Peyer's patch (tissue), 4 donors: ENCODE results near the gene ATXN2L. TPM values are rescaled to one million over a fixed set of nuclear protein-coding genes. Genes with fewer than 3 reads are reported as not detected.

Source experiments
- DNase-seq, 3 donors: peaks; one replicate each; pipeline ENCODE4 v3.0.0-alpha.2; 2017 to 2019
- H3K27ac ChIP-seq, 4 donors: fragments of 200-600 bp; sonication (generic); one replicate each; pipeline ENCODE4 v1.5.1; 2016 to 2019
- H3K27me3 ChIP-seq, 2 donors: fragments of 200-600 bp; sonication (generic); one replicate each; pipeline ENCODE4 v1.5.1; 2019
- H3K36me3 ChIP-seq, 3 donors: fragments of 200-600 bp; sonication (generic); one replicate each; pipeline ENCODE4 v1.5.1; 2016 to 2019
- H3K4me1 ChIP-seq, 4 donors: fragments of 200-600 bp; sonication (generic); one replicate each; pipeline ENCODE4 v1.5.1; 2016 to 2019
- H3K4me3 ChIP-seq, 4 donors: fragments of 200-600 bp; sonication (generic); 1 replicate in 3 of 4; 2 replicates in 1 of 4; pipeline ENCODE4 v1.5.1; 2016 to 2019; ENCODE audit warnings: mild to moderate bottlenecking in 1 of 4
- H3K9me3 ChIP-seq, 4 donors: fragments of 200-600 bp; sonication (generic); one replicate each; pipeline ENCODE4 v1.5.1; 2016 to 2019; ENCODE audit warnings: mild to moderate bottlenecking in 1 of 4
- POLR2A ChIP-seq, 2 donors: fragments of 450-650 bp; IDR thresholded peaks; one replicate each; pipeline ENCODE4 v1.5.1; 2017; ENCODE audit warnings: antibody characterized with exemption in 2 of 2, mild to moderate bottlenecking in 2 of 2, moderate library complexity in 2 of 2
- total RNA-seq, 4 donors: library from RNA; depleted of rRNA; stranded (reverse); fragments of >200 nt; gene quantifications; one replicate each; pipeline ENCODE4 v1.1.0, GENCODE V29; 2016
- TF ChIP-seq, protein P1 (sequence below), 6 experiments: fragments of 450-650 bp in 4 of 6; fragments of 200-600 bp in 2 of 6; sonication (generic) in 1 of 6; IDR thresholded peaks; one replicate each; pipeline ENCODE4 v1.5.1; 2017 to 2019; ENCODE audit warnings: antibody characterized with exemption in 6 of 6, mild to moderate bottlenecking in 3 of 6, moderate library complexity in 1 of 6

The ATXN2L gene
- total RNA-seq, 4 donors from 2014 or later: 93.9 to 208 (median 160) TPM

DNA sequence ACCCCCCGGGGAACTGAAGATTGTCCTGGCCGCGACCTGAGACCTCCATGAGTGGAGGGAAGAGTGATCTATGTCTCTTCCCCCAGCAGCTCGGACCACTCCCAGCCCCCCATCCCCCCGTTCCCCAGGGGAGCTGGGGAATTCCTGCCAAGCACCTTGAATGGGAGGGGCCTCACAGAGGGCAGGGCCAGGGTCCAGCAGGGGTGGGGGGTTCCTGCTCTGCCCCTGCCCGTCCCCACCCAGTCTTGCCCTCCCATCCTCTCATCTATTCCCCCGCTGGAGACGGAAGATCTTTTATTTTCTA is 13.9 kb downstream of the ATXN2L start:
- Histone ChIP-seq H3K4me3 (no peak overlapping the region), H3K27ac (no peak overlapping the region), H3K27me3 (no peaks in the 10 kb centered on the region), H3K9me3 (no peaks in the 10 kb centered on the region), H3K4me1 (no peaks in the 10 kb centered on the region), H3K36me3 (peaks cover 0 to 68% (median 4%) of the 10 kb centered on the region in 3 donors)
- no peak for DNase-seq
- TF ChIP-seq POLR2A (IDR thresholded peaks at IDR 0.05): no peak
- TF ChIP-seq, protein P1, sequence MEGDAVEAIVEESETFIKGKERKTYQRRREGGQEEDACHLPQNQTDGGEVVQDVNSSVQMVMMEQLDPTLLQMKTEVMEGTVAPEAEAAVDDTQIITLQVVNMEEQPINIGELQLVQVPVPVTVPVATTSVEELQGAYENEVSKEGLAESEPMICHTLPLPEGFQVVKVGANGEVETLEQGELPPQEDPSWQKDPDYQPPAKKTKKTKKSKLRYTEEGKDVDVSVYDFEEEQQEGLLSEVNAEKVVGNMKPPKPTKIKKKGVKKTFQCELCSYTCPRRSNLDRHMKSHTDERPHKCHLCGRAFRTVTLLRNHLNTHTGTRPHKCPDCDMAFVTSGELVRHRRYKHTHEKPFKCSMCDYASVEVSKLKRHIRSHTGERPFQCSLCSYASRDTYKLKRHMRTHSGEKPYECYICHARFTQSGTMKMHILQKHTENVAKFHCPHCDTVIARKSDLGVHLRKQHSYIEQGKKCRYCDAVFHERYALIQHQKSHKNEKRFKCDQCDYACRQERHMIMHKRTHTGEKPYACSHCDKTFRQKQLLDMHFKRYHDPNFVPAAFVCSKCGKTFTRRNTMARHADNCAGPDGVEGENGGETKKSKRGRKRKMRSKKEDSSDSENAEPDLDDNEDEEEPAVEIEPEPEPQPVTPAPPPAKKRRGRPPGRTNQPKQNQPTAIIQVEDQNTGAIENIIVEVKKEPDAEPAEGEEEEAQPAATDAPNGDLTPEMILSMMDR (IDR thresholded peaks at IDR 0.05): no peak

DNA sequence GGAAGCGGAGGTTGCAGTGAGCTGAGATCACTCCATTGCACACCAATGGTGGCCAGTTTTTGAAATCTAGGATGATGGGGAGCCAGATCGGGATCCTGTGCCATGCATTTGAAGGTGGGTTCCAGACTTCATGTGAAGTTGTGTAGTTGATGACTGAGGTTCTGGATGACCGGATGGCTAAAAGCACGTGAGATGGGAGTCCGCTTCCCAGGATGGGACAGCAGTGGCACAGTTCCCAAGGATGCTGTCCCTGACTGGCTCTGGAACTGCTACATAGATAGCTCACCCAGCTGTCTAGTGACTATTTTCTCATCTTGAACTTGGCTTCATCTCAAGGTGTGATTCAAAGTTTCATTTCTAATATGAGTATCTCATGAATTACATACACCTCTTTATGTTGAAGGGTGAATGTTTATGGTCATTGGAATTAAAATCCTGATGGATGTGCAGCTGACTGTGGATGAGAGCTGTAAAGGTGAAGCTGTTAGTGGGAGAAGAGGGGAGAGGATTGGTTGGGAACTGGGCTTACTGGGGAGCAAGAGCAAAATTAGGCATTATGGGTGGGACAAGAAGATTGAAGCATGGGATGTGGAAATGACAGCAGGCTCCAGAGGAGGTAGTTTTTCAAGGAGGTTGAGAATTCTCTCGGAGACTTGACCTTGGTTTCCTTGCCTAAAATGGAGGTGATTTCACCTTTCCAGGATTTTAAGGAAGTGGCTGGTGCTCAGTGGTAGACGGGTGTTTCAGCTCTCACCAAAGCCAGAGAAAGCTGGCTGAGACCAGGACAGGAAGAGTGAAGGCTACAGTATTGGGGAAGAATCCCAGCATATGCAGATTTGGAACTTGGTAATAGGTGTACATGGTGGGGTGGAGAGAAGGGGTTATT is 15.1 kb downstream of the ATXN2L start:
- Histone ChIP-seq H3K4me3 (no peak overlapping the region), H3K36me3 (peaks cover 0 to 63% (median 4%) of the 10 kb centered on the region in 3 donors), H3K4me1 (no peaks in the 10 kb centered on the region), H3K9me3 (no peaks in the 10 kb centered on the region), H3K27ac (no peak overlapping the region), H3K27me3 (no peaks in the 10 kb centered on the region)
- no peak for DNase-seq
- no peak for TF ChIP-seq POLR2A (IDR thresholded peaks at IDR 0.05)
- TF ChIP-seq, protein P1 (IDR thresholded peaks at IDR 0.05): no peak

DNA sequence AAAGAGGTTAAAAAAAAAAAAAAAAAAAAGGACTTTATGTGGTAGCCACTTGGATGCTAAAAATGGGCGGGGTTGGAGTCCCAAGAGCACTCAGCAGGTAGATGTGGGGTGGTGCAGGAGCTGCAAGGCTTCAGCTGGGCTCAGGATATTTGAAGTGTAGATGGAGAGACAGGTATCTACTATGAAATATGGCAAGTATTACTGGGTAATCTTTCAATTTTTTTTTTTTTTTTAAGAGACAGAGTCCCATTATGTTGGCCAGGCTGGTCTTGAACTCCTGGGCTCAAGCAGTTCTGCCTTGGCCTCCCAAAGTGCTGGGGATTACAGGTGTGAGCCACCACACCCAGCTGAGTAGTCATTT is 15.7 kb downstream of the ATXN2L start:
- Histone ChIP-seq H3K4me1 (no peaks in the 10 kb centered on the region), H3K36me3 (peaks cover 0 to 63% (median 0%) of the 10 kb centered on the region in 3 donors), H3K9me3 (no peaks in the 10 kb centered on the region), H3K4me3 (no peak overlapping the region), H3K27me3 (no peaks in the 10 kb centered on the region), H3K27ac (no peak overlapping the region)
- DNase-seq: no peak
- no peak for TF ChIP-seq POLR2A (IDR thresholded peaks at IDR 0.05)
- TF ChIP-seq, protein P1 (IDR thresholded peaks at IDR 0.05): no peak

DNA sequence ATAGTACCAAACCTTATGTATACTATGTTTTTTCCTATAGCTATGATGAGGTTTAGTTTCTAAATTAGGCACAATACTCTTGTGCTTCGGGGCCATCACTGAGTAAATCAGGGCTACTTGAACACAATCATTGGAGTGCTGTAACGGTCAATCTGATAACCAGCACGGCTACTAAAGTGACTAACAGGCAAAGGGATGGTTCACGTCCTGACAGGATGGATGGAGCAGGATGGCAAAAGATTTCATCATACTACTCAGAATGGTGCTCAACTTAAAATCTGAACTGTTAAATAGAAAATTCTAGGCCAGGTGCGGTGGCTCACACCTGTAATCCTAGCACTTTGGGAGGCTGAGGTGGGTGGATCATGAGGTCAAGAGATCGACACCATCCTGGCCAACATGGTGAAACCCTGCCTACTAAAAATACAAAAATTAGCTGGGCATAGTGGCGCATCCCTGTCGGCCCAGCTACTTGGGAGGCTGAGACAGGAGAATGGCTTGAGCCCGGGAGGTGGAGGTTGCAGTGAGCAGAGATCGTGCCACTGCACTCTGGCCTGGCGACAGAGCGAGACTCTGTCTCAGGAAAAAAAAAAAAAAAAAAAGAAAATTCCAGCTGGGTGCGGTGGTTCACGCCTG is 16.3 kb downstream of the ATXN2L start:
- H3K27me3 ChIP-seq: no peaks in the 10 kb centered on the region
- DNase-seq: no peak
- H3K4me1 ChIP-seq: no peaks in the 10 kb centered on the region
- H3K36me3 ChIP-seq: peaks cover 0 to 63% (median 0%) of the 10 kb centered on the region in 3 donors
- no peaks in the 10 kb centered on the region for H3K9me3 ChIP-seq
- H3K4me3 ChIP-seq: no peak overlapping the region
- no peak overlapping the region for H3K27ac ChIP-seq
- TF ChIP-seq POLR2A (IDR thresholded peaks at IDR 0.05): no peak
- TF ChIP-seq, protein P1 (IDR thresholded peaks at IDR 0.05): no peak

DNA sequence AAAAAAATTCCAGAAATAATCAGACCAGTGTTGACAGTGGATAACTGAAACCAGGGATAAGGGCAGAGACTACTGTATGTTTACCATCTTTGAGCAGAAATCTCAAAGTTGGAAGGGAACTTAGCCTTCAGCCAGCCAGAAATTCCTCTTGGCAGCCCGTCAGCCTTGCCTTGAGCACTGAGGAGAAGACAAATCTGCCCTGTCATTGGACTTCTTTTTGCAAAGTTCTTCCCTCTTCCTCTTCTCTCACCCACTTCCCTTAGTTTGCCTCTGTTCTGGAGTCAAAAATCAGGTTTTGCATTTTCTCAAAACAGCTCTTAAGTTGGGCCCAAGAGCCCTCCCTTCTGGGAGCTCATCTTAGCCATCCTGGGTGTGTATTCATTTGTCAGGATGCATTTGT is 17.1 kb downstream of the ATXN2L start:
- TF ChIP-seq, protein P1 (IDR thresholded peaks at IDR 0.05): no peak
- H3K4me1 ChIP-seq: peaks cover 0 to 5% (median 2%) of the 10 kb centered on the region in 4 donors
- no peak overlapping the region for H3K4me3 ChIP-seq
- no peaks in the 10 kb centered on the region for H3K9me3 ChIP-seq
- H3K27me3 ChIP-seq: no peaks in the 10 kb centered on the region
- no peak for DNase-seq
- H3K36me3 ChIP-seq: peaks cover 0 to 63% (median 0%) of the 10 kb centered on the region in 3 donors
- H3K27ac ChIP-seq: no peak overlapping the region
